Coronary artery (tissue), 2 donors: ENCODE data around the gene EID2B.

Source experiments
- DNase-seq: peaks from one replicate; pipeline ENCODE4 v3.0.0-alpha.2; 2017; ENCODE audit warnings: low spot score
- H3K27ac ChIP-seq, 2 donors: fragments of 200-600 bp; sonication (generic); one replicate each; pipeline ENCODE4 v1.5.1; 2016 to 2019
- H3K4me3 ChIP-seq: fragments of 200-600 bp; sonication (generic); 2 replicates; pipeline ENCODE4 v1.5.1; 2016; ENCODE audit warnings: mild to moderate bottlenecking, moderate library complexity
- CTCF ChIP-seq: fragments of 200-600 bp; sonication (generic); IDR thresholded peaks from one replicate; pipeline ENCODE4 v1.5.1; 2019; ENCODE audit warnings: antibody characterized with exemption

The EID2B gene

GRCh38 chr19:39508629-39509028 lies 24.0 kb downstream of the EID2B start:
- DNase-seq, result no peak
- Histone ChIP-seq H3K4me3 (no peak overlapping the region), H3K27ac (no peak overlapping the region)
- no peak for TF ChIP-seq CTCF

DNA sequence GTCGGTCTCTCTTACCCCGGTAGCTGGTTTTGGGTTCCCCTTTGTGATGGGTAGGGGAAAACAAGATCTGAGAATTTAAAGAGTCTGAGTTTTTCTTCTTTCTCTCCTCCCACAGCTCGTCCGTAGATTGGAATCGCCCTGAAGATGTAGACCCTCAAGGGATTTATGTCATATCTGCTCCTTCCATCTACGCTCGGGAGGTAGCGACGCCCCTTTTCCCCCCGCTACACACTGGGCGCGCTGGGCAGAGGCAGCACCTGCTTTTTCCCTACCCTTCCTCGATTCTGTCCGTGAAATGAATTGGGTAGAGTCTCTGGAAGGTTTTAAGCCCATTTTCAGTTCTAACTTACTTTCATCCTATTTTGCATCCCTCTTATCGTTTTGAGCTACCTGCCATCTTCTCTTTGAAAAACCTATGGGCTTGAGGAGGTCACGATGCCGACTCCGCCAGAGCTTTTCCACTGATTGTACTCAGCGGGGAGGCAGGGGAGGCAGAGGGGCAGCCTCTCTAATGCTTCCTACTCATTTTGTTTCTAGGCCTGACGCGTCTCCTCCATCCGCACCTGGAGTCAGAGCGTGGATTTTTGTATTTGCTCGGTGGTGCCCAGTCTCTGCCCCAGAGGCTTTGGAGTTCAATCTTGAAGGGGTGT lies 24.8 kb downstream of the EID2B start:
- Histone ChIP-seq H3K27ac (no peak overlapping the region), H3K4me3 (peak overlapping the region; percentile 64)
- TF ChIP-seq CTCF, result no peak
- no peak for DNase-seq

DNA sequence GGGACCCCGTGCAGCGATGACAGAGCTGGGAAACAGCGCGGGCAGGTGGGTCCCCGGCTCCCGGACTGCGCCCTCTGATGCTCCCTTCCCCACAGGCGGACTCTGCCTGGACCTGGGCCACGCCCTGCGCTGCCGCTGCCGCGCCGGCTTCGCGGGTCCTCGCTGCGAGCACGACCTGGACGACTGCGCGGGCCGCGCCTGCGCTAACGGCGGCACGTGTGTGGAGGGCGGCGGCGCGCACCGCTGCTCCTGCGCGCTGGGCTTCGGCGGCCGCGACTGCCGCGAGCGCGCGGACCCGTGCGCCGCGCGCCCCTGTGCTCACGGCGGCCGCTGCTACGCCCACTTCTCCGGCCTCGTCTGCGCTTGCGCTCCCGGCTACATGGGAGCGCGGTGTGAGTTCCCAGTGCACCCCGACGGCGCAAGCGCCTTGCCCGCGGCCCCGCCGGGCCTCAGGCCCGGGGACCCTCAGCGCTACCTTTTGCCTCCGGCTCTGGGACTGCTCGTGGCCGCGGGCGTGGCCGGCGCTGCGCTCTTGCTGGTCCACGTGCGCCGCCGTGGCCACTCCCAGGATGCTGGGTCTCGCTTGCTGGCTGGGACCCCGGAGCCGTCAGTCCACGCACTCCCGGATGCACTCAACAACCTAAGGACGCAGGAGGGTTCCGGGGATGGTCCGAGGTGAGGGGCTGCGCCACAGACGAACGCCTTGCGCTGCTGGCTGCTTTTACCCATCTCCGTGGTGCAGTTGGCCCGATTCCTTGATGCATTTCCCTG lies 25.5 kb downstream of the EID2B start:
- no peak for TF ChIP-seq CTCF
- no peak for DNase-seq
- peak overlapping the region; percentile 64 for H3K4me3 ChIP-seq

DNA sequence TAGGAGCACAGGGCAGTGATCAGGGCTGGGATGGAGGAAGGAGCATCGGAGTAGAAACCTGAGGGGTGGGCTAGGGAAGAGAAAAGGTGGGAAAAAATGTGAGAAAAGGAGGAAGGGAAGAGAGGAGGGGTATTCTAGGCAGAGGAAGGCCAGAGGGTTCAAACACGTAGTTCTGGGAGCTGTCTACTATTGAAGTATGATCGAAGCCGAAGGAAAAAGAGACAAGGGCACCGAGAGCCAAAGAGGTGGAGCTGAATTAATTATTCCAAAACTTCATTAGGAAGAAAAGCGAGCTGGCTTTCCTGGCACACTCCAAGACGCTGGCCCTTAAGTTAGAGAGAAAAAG lies 26.1 kb downstream of the EID2B start:
- no peak for DNase-seq
- Histone ChIP-seq H3K27ac (no peak overlapping the region), H3K4me3 (peak overlapping the region; percentile 64)
- TF ChIP-seq CTCF, result no peak

More for the DNA sequence above, 25.5 kb downstream of the EID2B start:
- H3K27ac ChIP-seq, result no peak overlapping the region

DNA sequence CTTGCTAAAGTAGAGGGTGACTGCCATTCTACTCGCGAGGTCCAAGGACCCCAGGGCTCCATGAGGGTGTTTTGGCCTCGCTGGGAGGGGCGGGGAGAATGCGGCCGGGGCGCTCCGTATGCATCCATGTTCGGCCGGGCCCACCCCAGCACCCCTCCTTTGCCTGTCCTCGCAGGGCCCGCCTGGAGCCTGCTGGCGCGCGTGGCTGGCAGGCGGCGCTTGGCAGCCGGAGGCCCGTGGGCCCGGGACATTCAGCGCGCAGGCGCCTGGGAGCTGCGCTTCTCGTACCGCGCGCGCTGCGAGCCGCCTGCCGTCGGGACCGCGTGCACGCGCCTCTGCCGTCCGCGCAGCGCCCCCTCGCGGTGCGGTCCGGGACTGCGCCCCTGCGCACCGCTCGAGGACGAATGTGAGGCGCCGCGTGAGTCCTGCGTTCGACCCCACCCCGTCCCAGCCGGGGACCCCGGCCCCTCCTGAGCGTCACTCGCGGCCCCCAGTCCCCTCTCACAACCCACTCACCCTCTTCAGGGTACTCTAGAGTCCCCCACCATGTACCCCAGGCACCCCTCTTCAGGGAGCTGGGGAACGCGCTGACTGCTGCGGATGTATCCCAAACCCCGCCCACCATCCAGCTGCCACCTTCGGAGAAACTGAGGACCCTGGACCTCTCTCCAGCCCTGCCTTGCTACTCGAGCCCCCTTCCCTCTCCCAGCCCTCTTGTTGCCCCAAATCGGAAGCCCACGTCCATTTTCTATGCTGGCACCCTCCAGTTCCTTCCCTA lies 29.8 kb downstream of the EID2B start:
- Histone ChIP-seq H3K4me3 (peak overlapping the region; percentile 14), H3K27ac (no peak overlapping the region)
- no peak for DNase-seq
- TF ChIP-seq CTCF, result peak; percentile 51

DNA sequence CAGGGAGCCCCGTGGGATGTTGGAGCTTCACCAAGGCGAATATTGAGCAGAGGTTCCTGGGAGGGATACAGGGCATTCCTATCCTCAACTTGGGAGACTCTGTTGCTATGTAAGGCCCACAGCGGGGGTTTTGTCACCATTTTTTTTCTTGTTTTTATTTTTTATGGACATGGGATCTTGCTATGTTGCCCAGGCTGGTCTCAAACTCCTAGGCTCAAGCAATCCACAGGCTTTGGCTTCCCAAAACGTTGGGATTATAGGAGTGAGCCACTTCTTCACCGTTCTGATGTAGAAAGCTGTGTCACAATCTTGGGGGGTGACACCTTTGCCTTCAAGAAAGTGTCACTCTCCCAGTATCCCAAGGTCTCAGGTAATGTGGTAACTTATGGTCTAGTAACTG lies 31.3 kb downstream of the EID2B start:
- H3K4me3 ChIP-seq, result no peak overlapping the region
- no peak for TF ChIP-seq CTCF
- no peak overlapping the region for H3K27ac ChIP-seq
- DNase-seq, result no peak
